Spleen (tissue), 11 donors: ENCODE measurements around the gene PPME1. TPM values are rescaled to one million over a fixed set of nuclear protein-coding genes. Genes with fewer than 3 reads are reported as not detected.
"Not testable (repeated sequence)": the region's sequence is repeated elsewhere in the genome, so short reads cannot be mapped to it uniquely, and the experiment has no call there.

Experiments used
- DNase-seq: peaks from one replicate; pipeline ENCODE4 v3.0.0-alpha.2; 2020
- H3K27ac ChIP-seq, 8 donors: fragments of 200-600 bp; sonication (generic) in 7 of 8; 1 replicate in 4 of 8; 2 replicates in 4 of 8; pipeline versions ENCODE4 v1.5.0 to v1.8.0; 2016 to 2021; ENCODE audit warnings: inconsistent platforms in 4 of 8, mild to moderate bottlenecking in 4 of 8, moderate library complexity in 1 of 8
- H3K27me3 ChIP-seq, 7 donors: fragments of 200-600 bp; sonication (generic) in 6 of 7; replicated peaks in 1 of 7; 1 replicate in 4 of 7; 2 replicates in 3 of 7; pipeline versions ENCODE4 v1.5.0 to v1.8.0; 2016 to 2021; ENCODE audit warnings: inconsistent platforms in 3 of 7, mild to moderate bottlenecking in 1 of 7
- H3K36me3 ChIP-seq, 6 donors: fragments of 200-600 bp; sonication (generic) in 5 of 6; 1 replicate in 4 of 6; 2 replicates in 2 of 6; pipeline versions ENCODE4 v1.5.0 to v1.8.0; 2016 to 2021; ENCODE audit warnings: inconsistent platforms in 2 of 6
- H3K4me1 ChIP-seq, 6 donors: fragments of 200-600 bp; sonication (generic) in 5 of 6; 1 replicate in 3 of 6; 2 replicates in 3 of 6; pipeline versions ENCODE4 v1.5.0 to v1.8.0; 2016 to 2021; ENCODE audit warnings: inconsistent platforms in 3 of 6
- H3K4me3 ChIP-seq, 8 donors: fragments of 200-600 bp; sonication (generic) in 7 of 8; 1 replicate in 4 of 8; 2 replicates in 4 of 8; pipeline versions ENCODE4 v1.5.0 to v1.8.0; 2016 to 2021; ENCODE audit warnings: inconsistent platforms in 4 of 8, mild to moderate bottlenecking in 4 of 8, moderate library complexity in 2 of 8
- H3K9me3 ChIP-seq, 8 donors: fragments of 200-600 bp; sonication (generic) in 7 of 8; 1 replicate in 4 of 8; 2 replicates in 4 of 8; pipeline versions ENCODE4 v1.5.0 to v1.8.0; 2016 to 2021; ENCODE audit warnings: inconsistent platforms in 4 of 8
- CTCF ChIP-seq, 11 experiments: fragments of 200-600 bp in 7 of 11; fragments of 450-650 bp in 4 of 11; sonication (generic) in 4 of 11; IDR thresholded peaks in 8 of 11; conservative IDR thresholded peaks in 3 of 11; 1 replicate in 7 of 11; 2 replicates in 4 of 11; pipeline versions ENCODE4 v1.4.0 to v1.8.0; 2016 to 2021; ENCODE audit warnings: antibody characterized with exemption in 11 of 11, inconsistent platforms in 4 of 11, mild to moderate bottlenecking in 1 of 11
- POLR2A ChIP-seq, 3 donors: fragments of 450-650 bp; IDR thresholded peaks; one replicate each; pipeline ENCODE4 v1.5.1; 2017; ENCODE audit warnings: antibody characterized with exemption in 3 of 3, mild to moderate bottlenecking in 1 of 3
- POLR2AphosphoS5 ChIP-seq, 3 donors: sonication (generic); formaldehyde crosslinking; IDR thresholded peaks; one replicate each; pipeline ENCODE4 v1.5.1; 2017; ENCODE audit warnings: antibody characterized with exemption in 3 of 3
- WGBS, 5 donors: extraction: QIAGEN DNeasy Blood & Tissue Kit in 3 of 5; methylation state at CpG; one replicate each; pipeline versions ENCODE4 v1.1.5 to v1.1.7; 2013 to 2018; 5-methylcytosine and 5-hydroxymethylcytosine counted together
- intact Hi-C: fragments of 100-400 bp; cut with DNase I; formaldehyde crosslinking; loops from one replicate; pipeline ENCODE4 v1.15.0; 2023; ENCODE audit warnings: low total_unique reads
- polyA plus RNA-seq, 3 donors: library from polyadenylated mRNA; stranded (reverse); fragments of 200-250 nt; gene quantifications; one replicate each; pipeline ENCODE4 v1.2.1, GENCODE V29; 2013
- total RNA-seq, 7 donors: library from RNA; depleted of rRNA in 3 of 7; stranded (reverse); fragments of >200 nt in 3 of 7; fragmentation: NEBNext Ultra II Directional in 4 of 7; extraction: Animal tissue kit (Norgen Biotek cat#: 25700) in 4 of 7; gene quantifications; one replicate each; pipeline versions ENCODE4 v1.1.0 to v1.2.1, GENCODE V29; 2016 to 2021
- donor health status: healthy with polysubstance abuse.
- donor health status: DM: no; HTN: no; CAD: no; lungs with moderate emphysema.
- donor health status: DM: no; HTN: no; CAD: no.
- donor health status: Bipolar disorder and iron deficiency.
- donor health status: healthy.
- donor health status: DM: no; HTN: no; CAD: no.
- donor health status: DM: yes; HTN: yes; CAD: no.

PPME1 gene
- total and polyA plus RNA-seq, 10 donors: 5.9 to 32.0 (median 18.5) TPM

- no peak overlapping the region for H3K4me3 ChIP-seq
- no peaks in the 10 kb centered on the region for H3K9me3 ChIP-seq
- H3K27me3 ChIP-seq: no peaks in the 10 kb centered on the region
- no peak overlapping the region for H3K27ac ChIP-seq
- intact Hi-C loops: no loop called here
- H3K4me1 ChIP-seq: no peaks in the 10 kb centered on the region
- TF ChIP-seq POLR2A (IDR thresholded peaks at IDR 0.05): no peak
- no peak for TF ChIP-seq CTCF (IDR thresholded peaks at IDR 0.05 in 8 of 11, conservative IDR thresholded peaks at IDR 0.05 in 3 of 11)
- no peak for TF ChIP-seq POLR2AphosphoS5 (IDR thresholded peaks at IDR 0.05)
- H3K36me3 ChIP-seq: peaks cover 0 to 67% (median 37%) of the 10 kb centered on the region in 6 donors
- WGBS, 5 donors: 88 to 97% (median 96%) methylated on average over 2 of the region's 2 CpGs
- DNase-seq: no peak
Observed at GRCh38 chr11:74138021-74138420, 33.1 kb upstream of the PPME1 start.

- Histone ChIP-seq H3K4me3 (no peak overlapping the region), H3K27ac (no peak overlapping the region), H3K9me3 (no peaks in the 10 kb centered on the region), H3K36me3 (peaks cover 0 to 62% (median 34%) of the 10 kb centered on the region in 6 donors), H3K27me3 (no peaks in the 10 kb centered on the region), H3K4me1 (no peaks in the 10 kb centered on the region)
- TF ChIP-seq CTCF (IDR thresholded peaks at IDR 0.05 in 8 of 11, conservative IDR thresholded peaks at IDR 0.05 in 3 of 11): no peak
- no peak for TF ChIP-seq POLR2AphosphoS5 (IDR thresholded peaks at IDR 0.05)
- no peak for TF ChIP-seq POLR2A (IDR thresholded peaks at IDR 0.05)
- intact Hi-C loops: no loop called here
- no peak for DNase-seq
- 81 to 94% (median 85%) methylated on average over 2 of the region's 2 CpGs for WGBS, 5 donors
Observed at GRCh38 chr11:74138572-74138971, 32.5 kb upstream of the PPME1 start.

GRCh38 chr11:74139151-74139918, 31.8 kb upstream of the PPME1 start:
- no peak for DNase-seq
- no peak overlapping the region for H3K4me3 ChIP-seq
- TF ChIP-seq CTCF (IDR thresholded peaks at IDR 0.05 in 8 of 11, conservative IDR thresholded peaks at IDR 0.05 in 3 of 11): no peak
- TF ChIP-seq POLR2A (IDR thresholded peaks at IDR 0.05): no peak
- no peak for TF ChIP-seq POLR2AphosphoS5 (IDR thresholded peaks at IDR 0.05)
- H3K9me3 ChIP-seq: no peaks in the 10 kb centered on the region
- 94 to 99% (median 96%) methylated on average over 6 of the region's 6 CpGs for WGBS, 5 donors
- H3K4me1 ChIP-seq: no peaks in the 10 kb centered on the region
- H3K27ac ChIP-seq: no peak overlapping the region
- no peaks in the 10 kb centered on the region for H3K27me3 ChIP-seq
- H3K36me3 ChIP-seq: peaks cover 0 to 54% (median 29%) of the 10 kb centered on the region in 6 donors
- intact Hi-C loops: no loop called here

- H3K4me1 ChIP-seq, H3K27me3 ChIP-seq, H3K4me3 ChIP-seq, DNase-seq, intact Hi-C loops, H3K27ac ChIP-seq, H3K9me3 ChIP-seq: not testable (repeated sequence)
- WGBS, 5 donors: 96 to 98% (median 98%) methylated on average over 1 of the region's 1 CpG
- peaks cover 0 to 52% (median 29%) of the 10 kb centered on the region in 6 donors for H3K36me3 ChIP-seq
Observed at GRCh38 chr11:74139919-74140431, 31.1 kb upstream of the PPME1 start.
